PC-3 (cell line): Measurements from ENCODE around the gene CTNNAL1.

Source experiments
- EZH2 ChIP-seq: fragments of 300-600 bp; sonication (generic); IDR thresholded peaks from one replicate; pipeline ENCODE4 v1.6.1; 2017; ENCODE audit warnings: antibody characterized with exemption, mild to moderate bottlenecking, low read length; ENCODE audit not compliant: unreplicated experiment
- EZH2phosphoT487 ChIP-seq: fragments of 300-600 bp; sonication (generic); IDR thresholded peaks from 2 replicates; pipeline ENCODE4 v1.6.1; 2018; ENCODE audit warnings: mild to moderate bottlenecking, antibody characterized with exemption, low read length, borderline replicate concordance
- TF ChIP-seq, protein P1 (sequence below): fragments of 300-600 bp; sonication (generic); conservative IDR thresholded peaks from 2 replicates; pipeline ENCODE4 v1.5.1; 2017; ENCODE audit warnings: antibody characterized with exemption, low read depth, mild to moderate bottlenecking, low read length

DNA sequence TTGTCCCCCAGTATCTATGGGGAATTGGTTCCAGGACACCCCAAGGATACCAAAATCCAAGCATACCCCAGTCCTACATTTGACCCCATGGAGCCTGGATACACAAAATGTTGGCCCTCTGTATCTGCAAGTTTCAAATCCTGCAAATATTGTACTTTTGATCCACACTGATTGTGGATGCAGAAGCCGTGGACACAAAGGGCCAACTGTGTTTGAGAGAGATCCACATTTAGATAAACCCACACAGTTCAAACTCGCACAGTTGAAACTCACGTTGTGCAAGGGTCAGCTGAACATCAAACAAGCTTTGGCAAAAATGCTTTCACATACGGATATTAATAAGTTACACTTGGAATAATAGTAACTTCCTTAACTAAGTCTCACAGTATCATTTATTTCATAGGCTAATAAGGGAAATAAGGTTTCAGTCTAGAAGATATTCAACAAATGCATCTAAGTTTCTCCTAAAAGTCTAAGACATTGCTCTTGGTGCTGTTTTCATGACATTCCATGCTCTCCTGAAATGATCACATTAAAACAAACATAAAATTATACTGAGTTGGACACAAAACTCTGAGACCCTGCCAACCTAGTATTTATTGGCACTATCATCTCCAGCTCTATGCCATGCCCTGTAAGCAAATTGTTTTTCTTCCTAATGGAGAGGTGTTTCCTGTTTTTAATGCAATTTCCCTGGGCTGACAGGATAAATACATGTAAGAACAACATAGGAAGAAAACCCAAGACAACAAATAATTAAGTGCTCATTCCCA is 118.9 kb downstream of the CTNNAL1 start:
- TF ChIP-seq, protein P1, sequence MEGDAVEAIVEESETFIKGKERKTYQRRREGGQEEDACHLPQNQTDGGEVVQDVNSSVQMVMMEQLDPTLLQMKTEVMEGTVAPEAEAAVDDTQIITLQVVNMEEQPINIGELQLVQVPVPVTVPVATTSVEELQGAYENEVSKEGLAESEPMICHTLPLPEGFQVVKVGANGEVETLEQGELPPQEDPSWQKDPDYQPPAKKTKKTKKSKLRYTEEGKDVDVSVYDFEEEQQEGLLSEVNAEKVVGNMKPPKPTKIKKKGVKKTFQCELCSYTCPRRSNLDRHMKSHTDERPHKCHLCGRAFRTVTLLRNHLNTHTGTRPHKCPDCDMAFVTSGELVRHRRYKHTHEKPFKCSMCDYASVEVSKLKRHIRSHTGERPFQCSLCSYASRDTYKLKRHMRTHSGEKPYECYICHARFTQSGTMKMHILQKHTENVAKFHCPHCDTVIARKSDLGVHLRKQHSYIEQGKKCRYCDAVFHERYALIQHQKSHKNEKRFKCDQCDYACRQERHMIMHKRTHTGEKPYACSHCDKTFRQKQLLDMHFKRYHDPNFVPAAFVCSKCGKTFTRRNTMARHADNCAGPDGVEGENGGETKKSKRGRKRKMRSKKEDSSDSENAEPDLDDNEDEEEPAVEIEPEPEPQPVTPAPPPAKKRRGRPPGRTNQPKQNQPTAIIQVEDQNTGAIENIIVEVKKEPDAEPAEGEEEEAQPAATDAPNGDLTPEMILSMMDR = no peak
- TF ChIP-seq EZH2 = no peak
- no peak for TF ChIP-seq EZH2phosphoT487
